PFSK-1 (cell line): ENCODE results near the gene CTIF.

Experiments used
- FOXP2 ChIP-seq: optimal IDR thresholded peaks from 2 replicates; pipeline ENCODE3; 2011; ENCODE audit warnings: borderline replicate concordance, control low read depth, inconsistent platforms; ENCODE audit not compliant: insufficient read depth; ENCODE audit errors: extremely low read length, extremely low read depth
- POLR2AphosphoS5 ChIP-seq: IDR thresholded peaks from 2 replicates; pipeline ENCODE4 v1.6.1; 2012; ENCODE audit warnings: low read depth, mild to moderate bottlenecking, control low read depth, low read length, moderate library complexity
- REST ChIP-seq, 2 experiments: IDR thresholded peaks; 2 replicates each; pipeline versions ENCODE4 v1.6.1 to v1.8.0; 2011 to 2012; ENCODE audit warnings: low read depth in 2 of 2, low read length in 2 of 2, control low read depth in 1 of 2, inconsistent platforms in 1 of 2, mild to moderate bottlenecking in 1 of 2, moderate library complexity in 1 of 2; ENCODE audit not compliant: insufficient read depth in 1 of 2
- SIN3A ChIP-seq: IDR thresholded peaks from 2 replicates; pipeline ENCODE4 v1.6.1; 2012; ENCODE audit warnings: mild to moderate bottlenecking, low read length, moderate library complexity, borderline replicate concordance; ENCODE audit not compliant: insufficient read depth
- TAF1 ChIP-seq: IDR thresholded peaks from 2 replicates; pipeline ENCODE4 v1.6.1; 2012; ENCODE audit warnings: low read length, control low read depth, borderline replicate concordance; ENCODE audit not compliant: insufficient read depth

The CTIF gene

GRCh38 chr18:48627216-48627615, 88.4 kb downstream of the CTIF start:
- TF ChIP-seq TAF1, result no peak
- TF ChIP-seq POLR2AphosphoS5, result no peak
- TF ChIP-seq SIN3A, result no peak
- no peak for TF ChIP-seq FOXP2
- TF ChIP-seq REST (IDR thresholded peaks at IDR 0.05; ENCODE audit: insufficient read depth in 1 of 2, low read depth in 2 of 2, low read length in 2 of 2), result no peak

GRCh38 chr18:48629730-48630324, 91.0 kb downstream of the CTIF start:
- TF ChIP-seq POLR2AphosphoS5, result no peak
- TF ChIP-seq TAF1, result no peak
- TF ChIP-seq FOXP2, result peak; percentile 19

GRCh38 chr18:48631851-48632250, 93.0 kb downstream of the CTIF start:
- no peak for TF ChIP-seq POLR2AphosphoS5

GRCh38 chr18:48632676-48633257, 93.9 kb downstream of the CTIF start:
- TF ChIP-seq REST (IDR thresholded peaks at IDR 0.05; ENCODE audit: insufficient read depth in 1 of 2, low read depth in 2 of 2, low read length in 2 of 2), result no peak
- no peak for TF ChIP-seq TAF1
- TF ChIP-seq FOXP2, result no peak
- TF ChIP-seq POLR2AphosphoS5, result no peak
- TF ChIP-seq SIN3A, result no peak

- TF ChIP-seq TAF1 (no peak), POLR2AphosphoS5 (no peak), SIN3A (no peak), REST (IDR thresholded peaks at IDR 0.05; ENCODE audit: insufficient read depth in 1 of 2, low read depth in 2 of 2, low read length in 2 of 2) (no peak), FOXP2 (no peak)
Observed at GRCh38 chr18:48634491-48634890, 95.7 kb downstream of the CTIF start.

- TF ChIP-seq TAF1 (no peak), POLR2AphosphoS5 (no peak), REST (IDR thresholded peaks at IDR 0.05; ENCODE audit: insufficient read depth in 1 of 2, low read depth in 2 of 2, low read length in 2 of 2) (no peak), SIN3A (no peak), FOXP2 (no peak)
Observed at GRCh38 chr18:48634975-48635374, 96.1 kb downstream of the CTIF start.
